Thymus (tissue), 14 donors: ENCODE results near the gene PTP4A1. TPM values are rescaled to one million over a fixed set of nuclear protein-coding genes. Genes with fewer than 3 reads are reported as not detected.
"Not testable (repeated sequence)": the region's sequence is repeated elsewhere in the genome, so short reads cannot be mapped to it uniquely, and the experiment has no call there.

ENCODE experiments used
- DNase-seq, 9 donors: peaks; one replicate each; pipeline ENCODE4 v3.0.0-alpha.2; 2013; ENCODE audit warnings: low spot score in 9 of 9, low read depth in 6 of 9, missing footprints in 1 of 9
- H3K27ac ChIP-seq, 2 donors: one replicate each; pipeline ENCODE4 v1.5.1; 2013; ENCODE audit warnings: control low read depth in 1 of 2, low read depth in 1 of 2, low read length in 1 of 2, mild to moderate bottlenecking in 1 of 2, moderate library complexity in 1 of 2
- H3K27me3 ChIP-seq, 2 donors: one replicate each; pipeline ENCODE4 v1.5.1; 2013; ENCODE audit warnings: low read length in 1 of 2; ENCODE audit not compliant: control insufficient read depth in 2 of 2, insufficient read depth in 1 of 2
- H3K36me3 ChIP-seq, 2 donors: one replicate each; pipeline ENCODE4 v1.5.1; 2013; ENCODE audit warnings: low read length in 1 of 2, mild to moderate bottlenecking in 1 of 2, moderate library complexity in 1 of 2; ENCODE audit not compliant: control insufficient read depth in 2 of 2, insufficient read depth in 2 of 2
- H3K4me1 ChIP-seq, 2 donors: one replicate each; pipeline ENCODE4 v1.5.1; 2013; ENCODE audit warnings: low read length in 2 of 2; ENCODE audit not compliant: control insufficient read depth in 2 of 2, insufficient read depth in 2 of 2
- H3K4me3 ChIP-seq, 2 donors: one replicate each; pipeline ENCODE4 v1.5.1; 2013; ENCODE audit warnings: low read length in 2 of 2, control low read depth in 1 of 2, mild to moderate bottlenecking in 1 of 2
- H3K9me3 ChIP-seq, 2 donors: one replicate each; pipeline ENCODE4 v1.5.1; 2013; ENCODE audit warnings: low read length in 1 of 2, mild to moderate bottlenecking in 1 of 2; ENCODE audit not compliant: control insufficient read depth in 2 of 2, insufficient read depth in 1 of 2
- WGBS: extraction: QIAGEN DNeasy Blood & Tissue Kit; methylation state at CpG from one replicate; pipeline ENCODE4 v1.1.7; 2013; 5-methylcytosine and 5-hydroxymethylcytosine counted together
- long read RNA-seq, 10 donors: transcript quantifications; one replicate each; lab custom pipeline, GENCODE V29; 2026
- polyA plus RNA-seq: library from polyadenylated mRNA; stranded (reverse); fragments of 200-250 nt; gene quantifications from one replicate; pipeline ENCODE4 v1.2.3, GENCODE V29; 2013
- total RNA-seq: library from RNA; stranded (reverse); fragments of 120-200 nt; gene quantifications from one replicate; pipeline ENCODE4 v1.2.4, GENCODE V29; 2013
- donor health status: healthy.

The PTP4A1 gene
- total RNA-seq, result 10.0 TPM
- 38.5 TPM for polyA plus RNA-seq
- long read RNA-seq, donor 1, result 0 reads
- long read RNA-seq, donor 2, result 0 reads
- long read RNA-seq, donor 3, partial matches to known transcripts, result 6 of 9 reads
- long read RNA-seq, donor 3, other reads (novel, unspliced or antisense), result 0 of 9 reads
- long read RNA-seq, donor 4, partial matches to known transcripts, result 0 of 2 reads
- long read RNA-seq, donor 4, other reads (novel, unspliced or antisense), result 0 of 2 reads
- long read RNA-seq, donor 5, partial matches to known transcripts, result 0 of 4 reads
- long read RNA-seq, donor 5, other reads (novel, unspliced or antisense), result 0 of 4 reads
- long read RNA-seq, donor 6, partial matches to known transcripts, result 0 of 3 reads
- long read RNA-seq, donor 6, other reads (novel, unspliced or antisense), result 0 of 3 reads
- long read RNA-seq, donor 7, transcript PTP4A1-203 (5 exons, 2,203 nt), result major isoform, 7 of 86 reads
- long read RNA-seq, donor 7, partial matches to known transcripts, result 79 of 86 reads
- long read RNA-seq, donor 7, other reads (novel, unspliced or antisense), result 0 of 86 reads
- long read RNA-seq, donor 8, partial matches to known transcripts, result 19 of 20 reads
- long read RNA-seq, donor 8, other reads (novel, unspliced or antisense), result 0 of 20 reads
- long read RNA-seq, donor 9, result 0 reads
- long read RNA-seq, donor 10, transcript PTP4A1-203 (5 exons, 2,203 nt), result major isoform, 5 of 5 reads
- long read RNA-seq, donor 10, partial matches to known transcripts, result 0 of 5 reads
- long read RNA-seq, donor 10, other reads (novel, unspliced or antisense), result 0 of 5 reads

DNA sequence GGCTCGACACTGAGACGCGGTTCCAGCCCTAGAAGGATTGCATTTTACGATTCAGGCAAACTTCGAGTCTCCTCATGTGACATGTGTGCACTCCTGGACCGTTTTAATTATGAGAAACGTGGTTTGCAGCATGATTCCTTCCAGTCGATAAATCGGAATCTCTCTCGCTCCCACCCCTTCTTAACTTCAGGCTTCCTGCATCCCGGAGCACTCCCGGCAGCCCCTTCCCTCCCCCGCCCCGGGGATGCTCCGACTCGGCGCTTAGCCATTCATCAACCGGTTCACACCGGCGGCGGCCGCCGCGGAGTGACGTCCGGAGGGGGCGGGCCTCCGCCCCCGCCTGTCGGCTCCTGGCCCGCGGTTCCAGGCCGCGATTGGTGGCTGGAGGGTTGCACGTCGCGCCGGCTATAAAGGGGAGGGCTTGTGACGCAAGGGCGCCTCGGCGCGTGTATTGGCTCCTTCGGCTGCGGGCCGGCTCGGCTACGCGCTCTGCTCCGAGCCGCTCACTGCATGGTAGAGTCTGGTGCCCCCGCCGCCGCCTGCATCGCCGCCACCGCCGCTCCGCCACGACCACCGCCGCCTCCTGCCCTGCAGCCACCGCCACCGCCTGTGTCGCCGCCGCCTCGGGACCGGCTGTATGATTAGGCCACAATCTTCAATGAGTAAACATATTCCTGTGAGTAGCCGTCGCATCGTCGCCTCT lies at the start of gene PTP4A1, which contains the start of gene LOC128125822:
PTP4A1 (plus strand) TSS at position 437 of the 703 bp plus-strand sequence. CDS start 4,401 bp downstream, outside the sequence.
LOC128125822 (plus strand) TSS at position 437 of the 703 bp plus-strand sequence.
- peak; percentile 91 to 99 (median 94) for DNase-seq
- peaks cover 0 to 11% of the 10 kb centered on the region in 2 donors for H3K36me3 ChIP-seq
- H3K27me3 ChIP-seq, result no peaks in the 10 kb centered on the region
- H3K4me3 ChIP-seq, result peak within 1 kb of the TSS; percentile 79 to 95
- no peaks in the 10 kb centered on the region for H3K9me3 ChIP-seq
- peak within 1 kb of the TSS; percentile 97 to 100 for H3K27ac ChIP-seq
- WGBS, result under 1% methylated on average over 73 of the region's 73 CpGs
- H3K4me1 ChIP-seq, result peaks cover 3 to 10% of the 10 kb centered on the region in 2 donors

DNA sequence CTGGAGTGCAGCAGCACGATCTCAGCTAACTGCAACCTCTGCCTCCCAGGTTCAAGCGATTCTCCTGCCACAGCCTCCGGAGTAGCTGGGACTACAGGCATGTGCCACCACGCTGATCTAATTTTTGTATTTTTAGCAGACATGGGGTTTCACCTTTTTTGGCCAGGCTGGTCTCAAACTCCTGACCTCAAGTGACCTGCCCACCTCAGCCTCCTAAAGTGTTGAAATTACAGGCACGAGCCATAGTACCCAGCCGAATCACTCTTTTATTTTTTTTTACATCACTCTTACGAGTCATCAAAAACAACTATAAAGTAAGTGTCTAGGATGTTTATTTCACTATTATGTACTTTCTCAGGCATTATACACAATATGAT lies 49.4 kb upstream of the PTP4A1 start:
- H3K36me3 ChIP-seq, H3K27ac ChIP-seq, H3K9me3 ChIP-seq, H3K27me3 ChIP-seq, H3K4me1 ChIP-seq, DNase-seq, H3K4me3 ChIP-seq: not testable (repeated sequence)
- WGBS, result 96% methylated on average over 7 of the region's 7 CpGs

DNA sequence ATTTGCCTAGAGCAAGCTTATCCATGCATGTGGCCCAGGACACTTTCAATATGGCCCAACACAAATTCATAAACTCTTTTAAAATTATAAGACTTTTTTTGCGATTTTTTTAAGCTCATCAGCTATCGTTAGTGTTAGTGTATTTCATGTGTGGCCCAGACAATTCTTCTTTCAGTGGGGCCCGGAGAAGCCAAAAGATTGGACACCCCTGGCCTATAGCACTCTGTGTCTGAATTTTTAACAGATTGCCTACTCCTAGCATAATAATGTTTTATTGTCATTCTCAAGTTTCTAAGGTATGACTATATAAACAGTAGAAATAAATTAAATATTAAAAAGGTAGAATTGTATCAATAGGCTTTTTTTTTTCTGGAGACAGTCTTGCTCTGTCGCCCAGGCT lies 48.6 kb upstream of the PTP4A1 start:
- no peaks in the 10 kb centered on the region for H3K36me3 ChIP-seq
- H3K27ac ChIP-seq, result no peak overlapping the region
- DNase-seq, result no peak
- H3K9me3 ChIP-seq, result no peaks in the 10 kb centered on the region
- H3K27me3 ChIP-seq, result no peaks in the 10 kb centered on the region
- no peaks in the 10 kb centered on the region for H3K4me1 ChIP-seq
- 98% methylated on average over 4 of the region's 4 CpGs for WGBS
- no peak overlapping the region for H3K4me3 ChIP-seq

DNA sequence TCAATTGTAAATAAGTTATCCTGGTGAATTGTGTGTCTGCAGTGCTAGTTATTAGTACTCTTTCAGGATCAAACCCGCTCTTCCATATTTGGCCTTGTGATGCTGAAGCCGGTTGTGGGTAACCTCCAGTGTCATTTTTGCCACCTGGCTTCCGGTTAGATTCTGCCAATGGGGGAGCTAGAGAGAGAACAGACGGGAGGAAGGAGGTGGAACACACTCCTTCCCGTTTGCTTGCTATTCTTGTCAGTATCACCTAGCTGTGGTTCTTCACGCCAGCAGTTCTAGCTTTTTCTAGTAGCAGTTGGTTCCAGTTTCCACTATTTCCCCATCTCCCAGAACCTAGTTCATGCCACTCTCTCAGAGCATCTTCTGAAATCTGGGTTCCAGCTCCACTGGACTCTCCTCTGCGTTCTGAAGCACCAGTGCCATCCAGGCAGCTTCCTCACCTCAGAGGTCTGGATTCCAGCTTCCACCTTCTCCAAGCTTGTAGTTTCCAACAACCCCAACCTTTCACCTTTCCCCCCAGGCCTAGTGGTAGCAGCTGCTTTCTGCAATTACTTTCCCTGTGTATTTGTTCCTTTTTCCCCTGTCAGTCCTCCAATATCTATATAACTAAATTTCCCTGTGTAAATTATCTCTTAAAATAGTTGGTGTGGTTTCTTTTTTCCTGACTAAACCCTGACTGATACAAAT lies 46.9 kb upstream of the PTP4A1 start:
- Histone ChIP-seq H3K4me1 (no peaks in the 10 kb centered on the region), H3K27me3 (no peaks in the 10 kb centered on the region), H3K27ac (no peak overlapping the region), H3K36me3 (no peaks in the 10 kb centered on the region), H3K9me3 (no peaks in the 10 kb centered on the region), H3K4me3 (no peak overlapping the region)
- no peak for DNase-seq
- WGBS, result 90% methylated on average over 7 of the region's 7 CpGs

DNA sequence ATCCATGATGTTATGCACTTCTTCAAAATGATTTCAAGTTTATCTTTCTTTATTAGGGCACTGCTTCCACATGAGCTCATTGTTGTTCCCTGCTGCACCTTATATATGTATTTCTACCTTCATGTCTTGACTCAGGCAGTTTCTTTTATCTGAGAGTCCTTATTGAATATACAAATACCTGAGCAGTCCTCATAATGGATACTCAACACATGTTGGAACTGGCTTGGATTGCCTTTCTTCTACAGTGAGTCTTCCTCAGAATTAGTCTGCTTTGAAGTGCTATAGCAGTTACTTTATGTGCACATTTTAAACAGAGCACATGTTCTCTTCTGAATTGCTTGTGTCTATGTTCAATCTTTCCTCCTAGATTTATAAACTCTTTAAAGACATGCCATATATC lies 45.3 kb upstream of the PTP4A1 start:
- no peaks in the 10 kb centered on the region for H3K27me3 ChIP-seq
- no peak overlapping the region for H3K4me3 ChIP-seq
- no peaks in the 10 kb centered on the region for H3K4me1 ChIP-seq
- H3K27ac ChIP-seq, result no peak overlapping the region
- H3K9me3 ChIP-seq, result no peaks in the 10 kb centered on the region
- H3K36me3 ChIP-seq, result no peaks in the 10 kb centered on the region
- no peak for DNase-seq

DNA sequence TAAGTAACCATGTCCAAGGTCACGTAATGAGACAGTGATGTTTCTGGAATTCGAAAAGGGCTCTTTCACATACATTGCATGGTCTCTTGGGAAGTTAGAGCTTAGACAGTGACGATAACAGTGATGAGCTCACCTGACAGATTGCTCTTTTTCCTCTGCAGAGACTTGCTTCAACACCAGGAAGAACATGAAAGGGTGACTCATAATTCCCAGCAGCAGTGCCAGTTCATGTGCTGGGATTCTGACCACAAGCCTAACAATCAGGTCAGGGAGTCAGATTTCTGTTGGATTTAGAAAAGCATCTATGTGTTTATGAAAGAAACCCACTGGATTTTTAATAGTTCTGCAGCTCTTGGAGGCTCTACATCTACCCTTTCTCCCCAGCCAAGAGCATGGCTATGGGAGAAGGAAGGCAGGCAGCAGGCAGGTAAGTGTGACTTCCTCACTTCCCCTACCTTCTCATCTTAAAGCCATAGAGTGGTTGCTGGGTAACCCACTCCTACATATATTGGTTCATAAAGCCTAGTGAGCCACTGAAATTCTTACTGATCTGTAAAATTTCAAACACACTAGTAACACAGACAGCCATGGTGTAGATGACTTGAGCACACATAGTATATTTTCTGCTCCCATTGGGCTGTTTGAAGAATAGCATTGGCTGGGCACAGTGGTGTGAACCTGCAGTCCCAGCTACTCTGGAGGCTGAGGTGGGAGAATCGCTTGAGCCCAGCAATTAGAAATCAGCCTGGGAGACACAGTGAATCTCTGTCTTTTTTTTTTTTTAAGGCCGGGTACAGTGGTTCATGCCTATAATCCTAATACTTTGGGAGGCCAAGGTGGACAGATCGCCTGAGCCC lies 44.4 kb upstream of the PTP4A1 start:
- no peaks in the 10 kb centered on the region for H3K9me3 ChIP-seq
- H3K4me3 ChIP-seq, result no peak overlapping the region
- H3K27ac ChIP-seq, result no peak overlapping the region
- H3K4me1 ChIP-seq, result no peaks in the 10 kb centered on the region
- peak in 1 of 9 donors; percentile 13 for DNase-seq
- H3K36me3 ChIP-seq, result no peaks in the 10 kb centered on the region
- WGBS, result 92% methylated on average over 6 of the region's 6 CpGs
- H3K27me3 ChIP-seq, result no peaks in the 10 kb centered on the region

DNA sequence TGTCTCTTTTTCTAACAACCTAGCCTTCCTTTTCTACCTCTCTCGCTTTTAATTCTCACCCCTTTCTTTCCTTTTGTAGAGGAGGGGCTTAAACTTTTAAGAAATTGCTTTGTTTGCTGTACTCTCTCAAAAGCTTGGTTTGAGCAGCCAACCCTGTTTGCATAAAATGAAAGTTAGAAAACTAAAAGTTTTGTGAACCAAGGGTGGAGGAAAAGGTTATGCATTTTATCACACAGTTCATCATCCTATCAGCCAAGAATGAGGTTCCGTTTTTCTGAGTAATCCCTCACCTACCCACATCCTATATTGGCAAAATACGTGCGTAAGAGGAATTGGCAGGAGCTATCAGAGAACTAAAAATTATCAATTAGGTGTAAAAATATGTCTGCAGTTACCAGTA lies 42.8 kb upstream of the PTP4A1 start:
- WGBS, result 46% methylated on average over 4 of the region's 4 CpGs
- no peak for DNase-seq

DNA sequence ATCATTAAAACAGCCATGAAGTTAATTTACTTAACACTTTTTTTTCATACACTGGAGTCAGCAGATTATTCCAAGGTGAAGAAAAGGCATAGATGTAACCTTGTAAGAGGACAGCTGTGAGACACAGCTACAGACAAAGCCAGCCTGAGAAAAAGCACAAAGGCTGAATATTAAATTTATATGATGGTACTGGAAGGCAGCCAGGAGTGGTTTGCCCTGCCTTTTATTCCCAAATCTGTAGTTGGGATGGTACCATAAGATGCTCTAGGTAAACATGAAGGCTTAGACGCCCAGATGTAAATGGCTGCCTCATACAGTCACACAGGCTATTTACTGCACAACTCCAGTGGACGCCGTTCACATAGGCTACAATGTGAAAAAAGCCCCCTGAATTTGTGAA lies 42.1 kb upstream of the PTP4A1 start:
- H3K9me3 ChIP-seq, result no peaks in the 10 kb centered on the region
- 99% methylated on average over 3 of the region's 3 CpGs for WGBS

More for the DNA sequence above, 42.8 kb upstream of the PTP4A1 start:
- Histone ChIP-seq H3K4me1 (no peaks in the 10 kb centered on the region), H3K4me3 (no peak overlapping the region), H3K27me3 (no peaks in the 10 kb centered on the region), H3K27ac (no peak overlapping the region), H3K36me3 (no peaks in the 10 kb centered on the region), H3K9me3 (no peaks in the 10 kb centered on the region)

More for the DNA sequence above, 42.1 kb upstream of the PTP4A1 start:
- Histone ChIP-seq H3K36me3 (no peaks in the 10 kb centered on the region), H3K27ac (no peak overlapping the region), H3K4me3 (no peak overlapping the region), H3K4me1 (no peaks in the 10 kb centered on the region), H3K27me3 (no peaks in the 10 kb centered on the region)
- no peak for DNase-seq
